ENCODE data around the gene TPO. TPM values are rescaled to one million over a fixed set of nuclear protein-coding genes. Genes with fewer than 3 reads are reported as not detected.

The TPO gene
- total RNA-seq, 1 experiment from 2014 or later: not detected

DNA sequence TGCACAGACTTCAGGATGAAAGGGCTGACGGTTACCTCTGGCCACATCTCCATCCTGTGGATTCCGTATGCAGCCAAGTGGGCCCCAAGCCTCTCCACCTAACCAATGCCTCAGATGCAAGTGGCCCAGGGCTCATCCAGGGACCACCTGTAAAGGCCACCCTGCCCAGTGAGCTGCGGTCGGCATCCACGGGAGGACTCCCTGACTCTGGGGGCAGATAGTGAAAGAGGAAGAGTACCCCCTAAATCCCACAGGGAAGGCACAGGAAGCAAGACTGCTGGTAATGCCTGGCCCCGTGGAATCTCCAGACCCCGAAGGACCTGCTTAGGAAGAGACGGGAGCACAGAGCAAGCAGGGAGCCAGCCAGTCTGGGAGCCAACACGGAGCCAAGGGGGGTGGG lies 11.2 kb upstream of the TPO start:
- peaks cover 9% of the 10 kb centered on the region; the same call in 1 of the 2 replicates for H3K9me3 Mint-ChIP-seq
- peaks cover 9% of the 10 kb centered on the region for H3K27me3 Mint-ChIP-seq (ENCODE audit: low read depth)
- ChIA-PET CTCF (no interaction called here), POLR2A (no interaction called here)
- peaks cover 6% of the 10 kb centered on the region; the same call in 1 of the 2 replicates for H3K4me1 Mint-ChIP-seq
- H3K27ac Mint-ChIP-seq: no peak overlapping the region
- no peaks in the 10 kb centered on the region for H3K36me3 Mint-ChIP-seq
- ATAC-seq (no peak), DNase-seq (ENCODE audit: low spot score) (no peak)
- no peak for TF ChIP-seq CREB1 (CRISPR knock-in tag; IDR thresholded peaks at IDR 0.05)
- TF ChIP-seq, protein P1, sequence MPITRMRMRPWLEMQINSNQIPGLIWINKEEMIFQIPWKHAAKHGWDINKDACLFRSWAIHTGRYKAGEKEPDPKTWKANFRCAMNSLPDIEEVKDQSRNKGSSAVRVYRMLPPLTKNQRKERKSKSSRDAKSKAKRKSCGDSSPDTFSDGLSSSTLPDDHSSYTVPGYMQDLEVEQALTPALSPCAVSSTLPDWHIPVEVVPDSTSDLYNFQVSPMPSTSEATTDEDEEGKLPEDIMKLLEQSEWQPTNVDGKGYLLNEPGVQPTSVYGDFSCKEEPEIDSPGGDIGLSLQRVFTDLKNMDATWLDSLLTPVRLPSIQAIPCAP (CRISPR knock-in tag; IDR thresholded peaks at IDR 0.05): no peak
- no peak for TF ChIP-seq FOXP1 (CRISPR knock-in tag; IDR thresholded peaks at IDR 0.05; ENCODE audit: borderline replicate concordance)
- H3K4me3 Mint-ChIP-seq: no peak overlapping the region

DNA sequence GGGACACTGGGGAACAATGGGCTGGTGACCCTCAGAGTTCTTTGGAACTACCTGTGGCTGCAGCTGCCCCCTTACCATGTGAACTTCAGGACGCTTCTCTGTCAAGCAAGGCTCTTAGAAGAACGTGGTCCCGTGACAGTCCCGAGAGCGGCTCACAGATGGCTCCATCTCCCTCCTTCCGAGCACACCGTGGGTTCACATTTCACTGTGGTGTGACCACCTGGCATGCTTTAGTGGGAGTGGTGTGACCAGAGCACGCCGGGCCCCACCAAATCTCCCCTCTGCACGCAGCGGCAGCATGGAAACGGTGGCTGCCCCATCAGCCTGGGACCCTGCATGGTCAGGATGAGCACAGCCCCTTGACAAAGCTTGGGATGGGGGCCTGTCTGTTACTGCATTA lies 9.7 kb upstream of the TPO start:
- POLR2A ChIA-PET: no interaction called here
- Mint-ChIP-seq H3K36me3 (no peaks in the 10 kb centered on the region), H3K4me1 (peaks cover 11% of the 10 kb centered on the region; the same call in 1 of the 2 replicates), H3K27ac (no peak overlapping the region), H3K27me3 (ENCODE audit: low read depth) (peaks cover under 1% of the 10 kb centered on the region), H3K9me3 (peaks cover 9% of the 10 kb centered on the region; the same call in 1 of the 2 replicates), H3K4me3 (no peak overlapping the region)
- no peak for ATAC-seq
- TF ChIP-seq JUN (CRISPR knock-in tag; IDR thresholded peaks at IDR 0.05) (no peak), ZNF423 (CRISPR knock-in tag; IDR thresholded peaks at IDR 0.05) (no peak), SMAD4 (CRISPR knock-in tag; IDR thresholded peaks at IDR 0.05) (no peak), OVOL2 (CRISPR knock-in tag; IDR thresholded peaks at IDR 0.05; ENCODE audit: borderline replicate concordance) (no peak), GTF2I (CRISPR knock-in tag; conservative IDR thresholded peaks at IDR 0.05) (no peak), PRRX2 (CRISPR knock-in tag; IDR thresholded peaks at IDR 0.05) (no peak), KAT7 (CRISPR knock-in tag; IDR thresholded peaks at IDR 0.05; ENCODE audit: borderline replicate concordance) (no peak)
- TF ChIP-seq, protein P2, sequence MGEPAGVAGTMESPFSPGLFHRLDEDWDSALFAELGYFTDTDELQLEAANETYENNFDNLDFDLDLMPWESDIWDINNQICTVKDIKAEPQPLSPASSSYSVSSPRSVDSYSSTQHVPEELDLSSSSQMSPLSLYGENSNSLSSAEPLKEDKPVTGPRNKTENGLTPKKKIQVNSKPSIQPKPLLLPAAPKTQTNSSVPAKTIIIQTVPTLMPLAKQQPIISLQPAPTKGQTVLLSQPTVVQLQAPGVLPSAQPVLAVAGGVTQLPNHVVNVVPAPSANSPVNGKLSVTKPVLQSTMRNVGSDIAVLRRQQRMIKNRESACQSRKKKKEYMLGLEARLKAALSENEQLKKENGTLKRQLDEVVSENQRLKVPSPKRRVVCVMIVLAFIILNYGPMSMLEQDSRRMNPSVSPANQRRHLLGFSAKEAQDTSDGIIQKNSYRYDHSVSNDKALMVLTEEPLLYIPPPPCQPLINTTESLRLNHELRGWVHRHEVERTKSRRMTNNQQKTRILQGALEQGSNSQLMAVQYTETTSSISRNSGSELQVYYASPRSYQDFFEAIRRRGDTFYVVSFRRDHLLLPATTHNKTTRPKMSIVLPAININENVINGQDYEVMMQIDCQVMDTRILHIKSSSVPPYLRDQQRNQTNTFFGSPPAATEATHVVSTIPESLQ (CRISPR knock-in tag; IDR thresholded peaks at IDR 0.05): no peak
- TF ChIP-seq, protein P3, sequence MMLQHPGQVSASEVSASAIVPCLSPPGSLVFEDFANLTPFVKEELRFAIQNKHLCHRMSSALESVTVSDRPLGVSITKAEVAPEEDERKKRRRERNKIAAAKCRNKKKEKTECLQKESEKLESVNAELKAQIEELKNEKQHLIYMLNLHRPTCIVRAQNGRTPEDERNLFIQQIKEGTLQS (CRISPR knock-in tag; conservative IDR thresholded peaks at IDR 0.05): no peak
- TF ChIP-seq, protein P4, sequence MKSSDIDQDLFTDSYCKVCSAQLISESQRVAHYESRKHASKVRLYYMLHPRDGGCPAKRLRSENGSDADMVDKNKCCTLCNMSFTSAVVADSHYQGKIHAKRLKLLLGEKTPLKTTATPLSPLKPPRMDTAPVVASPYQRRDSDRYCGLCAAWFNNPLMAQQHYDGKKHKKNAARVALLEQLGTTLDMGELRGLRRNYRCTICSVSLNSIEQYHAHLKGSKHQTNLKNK (CRISPR knock-in tag; IDR thresholded peaks at IDR 0.05): no peak
- no peak for DNase-seq (ENCODE audit: low spot score)
- CTCF ChIA-PET: no interaction called here

DNA sequence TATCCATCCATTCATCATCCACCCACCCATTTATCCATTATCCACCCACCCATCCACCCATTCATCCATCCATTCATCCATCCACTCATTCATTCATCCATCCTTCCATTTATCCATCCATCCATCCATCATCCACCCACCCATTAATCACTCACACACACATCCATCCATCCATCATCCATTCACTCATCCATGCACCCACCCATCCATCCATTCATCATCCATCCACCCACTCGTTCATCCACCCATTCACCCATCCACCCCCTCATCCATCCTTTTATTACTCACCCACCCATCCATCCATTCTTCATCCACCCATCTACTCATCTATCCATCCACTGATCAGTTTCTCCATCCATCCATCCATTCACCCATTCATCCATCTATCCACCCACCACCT lies 8.1 kb upstream of the TPO start:
- no peak for ATAC-seq
- no peak for DNase-seq (ENCODE audit: low spot score)
- Mint-ChIP-seq H3K4me3 (no peak overlapping the region), H3K27ac (no peak overlapping the region), H3K27me3 (ENCODE audit: low read depth) (no peaks in the 10 kb centered on the region; the same call in none of the 2 replicates), H3K9me3 (peaks cover 9% of the 10 kb centered on the region; the same call in 1 of the 2 replicates), H3K36me3 (no peaks in the 10 kb centered on the region), H3K4me1 (peaks cover 11% of the 10 kb centered on the region; the same call in 1 of the 2 replicates)
- CTCF ChIA-PET: no interaction called here
- POLR2A ChIA-PET: no interaction called here
- TF ChIP-seq, protein P5, sequence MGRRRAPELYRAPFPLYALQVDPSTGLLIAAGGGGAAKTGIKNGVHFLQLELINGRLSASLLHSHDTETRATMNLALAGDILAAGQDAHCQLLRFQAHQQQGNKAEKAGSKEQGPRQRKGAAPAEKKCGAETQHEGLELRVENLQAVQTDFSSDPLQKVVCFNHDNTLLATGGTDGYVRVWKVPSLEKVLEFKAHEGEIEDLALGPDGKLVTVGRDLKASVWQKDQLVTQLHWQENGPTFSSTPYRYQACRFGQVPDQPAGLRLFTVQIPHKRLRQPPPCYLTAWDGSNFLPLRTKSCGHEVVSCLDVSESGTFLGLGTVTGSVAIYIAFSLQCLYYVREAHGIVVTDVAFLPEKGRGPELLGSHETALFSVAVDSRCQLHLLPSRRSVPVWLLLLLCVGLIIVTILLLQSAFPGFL (CRISPR knock-in tag; IDR thresholded peaks at IDR 0.05; ENCODE audit: borderline replicate concordance): no peak
- TF ChIP-seq OVOL2 (CRISPR knock-in tag; IDR thresholded peaks at IDR 0.05; ENCODE audit: borderline replicate concordance) (no peak), ZNF232 (CRISPR knock-in tag; IDR thresholded peaks at IDR 0.05) (no peak), PRRX2 (CRISPR knock-in tag; IDR thresholded peaks at IDR 0.05) (no peak), NFATC4 (CRISPR knock-in tag; IDR thresholded peaks at IDR 0.05) (no peak)
- TF ChIP-seq, protein P6, sequence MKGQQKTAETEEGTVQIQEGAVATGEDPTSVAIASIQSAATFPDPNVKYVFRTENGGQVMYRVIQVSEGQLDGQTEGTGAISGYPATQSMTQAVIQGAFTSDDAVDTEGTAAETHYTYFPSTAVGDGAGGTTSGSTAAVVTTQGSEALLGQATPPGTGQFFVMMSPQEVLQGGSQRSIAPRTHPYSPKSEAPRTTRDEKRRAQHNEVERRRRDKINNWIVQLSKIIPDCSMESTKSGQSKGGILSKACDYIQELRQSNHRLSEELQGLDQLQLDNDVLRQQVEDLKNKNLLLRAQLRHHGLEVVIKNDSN (CRISPR knock-in tag; IDR thresholded peaks at IDR 0.05): no peak
- TF ChIP-seq, protein P7, sequence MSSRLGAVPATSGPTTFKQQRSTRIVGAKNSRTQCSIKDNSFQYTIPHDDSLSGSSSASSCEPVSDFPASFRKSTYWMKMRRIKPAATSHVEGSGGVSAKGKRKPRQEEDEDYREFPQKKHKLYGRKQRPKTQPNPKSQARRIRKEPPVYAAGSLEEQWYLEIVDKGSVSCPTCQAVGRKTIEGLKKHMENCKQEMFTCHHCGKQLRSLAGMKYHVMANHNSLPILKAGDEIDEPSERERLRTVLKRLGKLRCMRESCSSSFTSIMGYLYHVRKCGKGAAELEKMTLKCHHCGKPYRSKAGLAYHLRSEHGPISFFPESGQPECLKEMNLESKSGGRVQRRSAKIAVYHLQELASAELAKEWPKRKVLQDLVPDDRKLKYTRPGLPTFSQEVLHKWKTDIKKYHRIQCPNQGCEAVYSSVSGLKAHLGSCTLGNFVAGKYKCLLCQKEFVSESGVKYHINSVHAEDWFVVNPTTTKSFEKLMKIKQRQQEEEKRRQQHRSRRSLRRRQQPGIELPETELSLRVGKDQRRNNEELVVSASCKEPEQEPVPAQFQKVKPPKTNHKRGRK (CRISPR knock-in tag; IDR thresholded peaks at IDR 0.05; ENCODE audit: borderline replicate concordance): no peak
- TF ChIP-seq, protein P8, sequence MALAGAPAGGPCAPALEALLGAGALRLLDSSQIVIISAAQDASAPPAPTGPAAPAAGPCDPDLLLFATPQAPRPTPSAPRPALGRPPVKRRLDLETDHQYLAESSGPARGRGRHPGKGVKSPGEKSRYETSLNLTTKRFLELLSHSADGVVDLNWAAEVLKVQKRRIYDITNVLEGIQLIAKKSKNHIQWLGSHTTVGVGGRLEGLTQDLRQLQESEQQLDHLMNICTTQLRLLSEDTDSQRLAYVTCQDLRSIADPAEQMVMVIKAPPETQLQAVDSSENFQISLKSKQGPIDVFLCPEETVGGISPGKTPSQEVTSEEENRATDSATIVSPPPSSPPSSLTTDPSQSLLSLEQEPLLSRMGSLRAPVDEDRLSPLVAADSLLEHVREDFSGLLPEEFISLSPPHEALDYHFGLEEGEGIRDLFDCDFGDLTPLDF (CRISPR knock-in tag; IDR thresholded peaks at IDR 0.05): no peak
- TF ChIP-seq, protein P9, sequence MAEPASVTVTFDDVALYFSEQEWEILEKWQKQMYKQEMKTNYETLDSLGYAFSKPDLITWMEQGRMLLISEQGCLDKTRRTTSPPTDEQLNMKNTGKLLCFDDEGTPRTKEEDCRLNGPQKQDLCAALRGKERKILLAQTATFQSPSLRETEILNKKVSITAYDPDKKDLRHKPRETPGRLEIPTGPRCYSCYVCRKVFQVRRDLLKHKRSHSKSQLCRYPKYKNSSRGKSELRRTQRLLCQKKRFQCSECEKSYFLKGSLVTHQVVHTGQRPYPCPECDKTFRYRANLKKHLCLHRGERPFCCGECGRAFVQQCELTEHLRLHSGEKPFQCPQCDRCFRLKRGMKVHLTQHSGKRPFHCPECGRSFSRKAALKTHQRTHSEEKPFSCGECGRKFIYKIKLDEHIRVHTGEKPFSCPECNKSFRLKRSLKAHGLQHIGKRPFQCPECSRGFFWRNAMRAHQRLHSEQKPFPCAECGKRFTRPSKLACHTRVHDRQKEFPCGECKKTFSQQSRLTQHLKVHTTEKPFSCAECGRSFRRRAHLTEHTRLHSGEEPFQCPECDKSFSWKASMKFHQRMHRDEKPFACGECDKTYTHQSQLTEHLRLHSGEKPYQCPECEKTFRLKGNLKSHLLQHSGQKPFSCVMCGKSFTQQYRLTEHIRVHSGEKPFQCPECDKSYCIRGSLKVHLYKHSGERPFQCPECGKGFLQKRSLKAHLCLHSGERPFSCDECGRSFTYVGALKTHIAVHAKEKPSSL (CRISPR knock-in tag; conservative IDR thresholded peaks at IDR 0.05): no peak
- TF ChIP-seq, protein P10, sequence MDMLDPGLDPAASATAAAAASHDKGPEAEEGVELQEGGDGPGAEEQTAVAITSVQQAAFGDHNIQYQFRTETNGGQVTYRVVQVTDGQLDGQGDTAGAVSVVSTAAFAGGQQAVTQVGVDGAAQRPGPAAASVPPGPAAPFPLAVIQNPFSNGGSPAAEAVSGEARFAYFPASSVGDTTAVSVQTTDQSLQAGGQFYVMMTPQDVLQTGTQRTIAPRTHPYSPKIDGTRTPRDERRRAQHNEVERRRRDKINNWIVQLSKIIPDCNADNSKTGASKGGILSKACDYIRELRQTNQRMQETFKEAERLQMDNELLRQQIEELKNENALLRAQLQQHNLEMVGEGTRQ (CRISPR knock-in tag; IDR thresholded peaks at IDR 0.05): no peak
